Heart left ventricle (tissue), 13 donors: ENCODE results near the gene MAML2.

ENCODE experiments used
- CTCF ChIP-seq, 12 donors: fragments of 200-600 bp; sonication (generic) in 4 of 12; IDR thresholded peaks; one replicate each; pipeline versions ENCODE4 v1.5.0 to v1.8.0; 2018 to 2022; ENCODE audit warnings: antibody characterized with exemption in 12 of 12, mild to moderate bottlenecking in 5 of 12
- POLR2A ChIP-seq, 2 donors: fragments of 450-650 bp; IDR thresholded peaks; one replicate each; pipeline ENCODE4 v1.6.1; 2017; ENCODE audit warnings: antibody characterized with exemption in 2 of 2, mild to moderate bottlenecking in 2 of 2, moderate library complexity in 2 of 2
- donor health status: ischemic (EF 13 %, LVEDD 7.1; RV severe dilation, severe dysfunction).
- donor health status: DM: no; HTN: yes; CAD: no.
- donor health status: DM: no; HTN: no; CAD: no.
- donor health status: ischemic (EF 25% LVEDD 6.9; RV normal size, moderate dysfunction).
- donor health status: ischemic (EF 25% LVEDD 5.7; RV mildly dilated, moderate dysfunction).
- donor health status: ischemic (EF 35%, LVEDD 5.7; RV mildly dilated, moderate dysfunction).
- donor health status: nonischemic (EF 11% LVEDD 7.7; RV severe dilation, severe dysfunction).
- donor health status: DM: yes; HTN: yes; CAD: no.
- donor health status: PGD.
- donor health status: ischemic (EF 29% LVEDD 5.4; RV normal size, mild dysfunction).
- donor health status: nonischemic (EF 23%, LVEDD 6.1; RV moderate dilation, normal function).

DNA sequence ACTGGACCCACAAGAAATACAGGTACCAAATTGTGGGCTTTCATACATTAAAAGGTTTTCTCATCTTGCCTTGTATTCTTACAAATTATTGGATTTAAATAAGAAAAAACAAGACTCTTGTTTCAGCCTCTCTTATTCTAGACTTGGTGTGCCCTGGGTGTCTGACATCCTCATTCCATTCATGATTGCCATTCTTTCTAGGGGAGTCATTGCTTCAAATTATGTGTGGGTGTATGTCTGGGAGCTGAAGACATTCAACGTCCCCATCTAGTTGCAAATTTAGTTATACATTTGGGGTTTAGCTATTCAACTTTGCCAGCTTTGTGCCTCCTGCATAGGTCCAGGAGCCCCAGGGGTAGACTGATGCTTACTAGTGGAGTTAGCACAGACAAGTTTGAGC, 18.1 kb downstream of the MAML2 start:
- TF ChIP-seq CTCF (IDR thresholded peaks at IDR 0.05) = no peak
- no peak for TF ChIP-seq POLR2A (IDR thresholded peaks at IDR 0.05)
